ENCODE measurements around the gene KCNQ2.

Gene KCNQ2

DNA sequence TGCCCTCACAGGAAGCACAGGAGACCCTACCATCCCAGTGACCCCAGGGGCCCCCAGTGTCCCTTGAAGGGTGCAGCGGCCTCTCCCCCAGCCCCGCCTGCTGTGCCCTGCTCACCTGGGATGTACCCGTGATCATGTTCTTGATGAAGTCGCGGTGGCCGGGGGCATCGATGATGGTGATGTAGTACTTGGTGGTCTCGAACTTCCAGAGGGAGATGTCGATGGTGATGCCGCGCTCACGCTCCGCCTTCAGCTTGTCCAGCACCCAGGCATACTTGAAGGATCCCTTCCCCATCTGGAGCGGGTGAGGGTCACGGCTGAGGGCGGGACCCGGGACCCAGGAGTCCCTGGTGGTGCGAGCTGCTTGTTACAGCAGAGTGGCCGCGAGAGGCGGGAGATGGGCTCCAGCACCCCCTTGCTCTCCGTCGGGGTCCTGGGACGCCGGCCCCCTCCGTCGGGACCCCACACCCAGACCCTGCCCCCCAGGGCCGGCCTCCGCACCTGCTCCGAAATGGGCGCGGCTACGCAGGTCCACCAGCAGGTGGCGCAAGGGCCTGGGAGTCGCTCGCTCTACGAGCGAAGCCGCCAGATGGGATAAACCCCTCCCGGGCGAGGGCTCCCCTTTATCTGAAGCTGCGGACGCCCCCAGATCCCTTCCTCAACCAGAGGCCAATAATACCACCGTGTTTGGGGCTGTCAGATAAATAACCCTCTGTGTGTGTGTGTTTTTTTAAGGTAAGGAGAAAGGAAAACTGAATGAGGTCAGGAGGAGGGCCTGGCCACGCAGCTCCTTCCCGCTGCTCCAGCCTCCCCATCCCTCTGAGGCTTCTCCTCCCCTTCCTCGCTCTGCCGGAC is 23.5 kb upstream of the KCNQ2 start:
- TF ChIP-seq, protein P1, sequence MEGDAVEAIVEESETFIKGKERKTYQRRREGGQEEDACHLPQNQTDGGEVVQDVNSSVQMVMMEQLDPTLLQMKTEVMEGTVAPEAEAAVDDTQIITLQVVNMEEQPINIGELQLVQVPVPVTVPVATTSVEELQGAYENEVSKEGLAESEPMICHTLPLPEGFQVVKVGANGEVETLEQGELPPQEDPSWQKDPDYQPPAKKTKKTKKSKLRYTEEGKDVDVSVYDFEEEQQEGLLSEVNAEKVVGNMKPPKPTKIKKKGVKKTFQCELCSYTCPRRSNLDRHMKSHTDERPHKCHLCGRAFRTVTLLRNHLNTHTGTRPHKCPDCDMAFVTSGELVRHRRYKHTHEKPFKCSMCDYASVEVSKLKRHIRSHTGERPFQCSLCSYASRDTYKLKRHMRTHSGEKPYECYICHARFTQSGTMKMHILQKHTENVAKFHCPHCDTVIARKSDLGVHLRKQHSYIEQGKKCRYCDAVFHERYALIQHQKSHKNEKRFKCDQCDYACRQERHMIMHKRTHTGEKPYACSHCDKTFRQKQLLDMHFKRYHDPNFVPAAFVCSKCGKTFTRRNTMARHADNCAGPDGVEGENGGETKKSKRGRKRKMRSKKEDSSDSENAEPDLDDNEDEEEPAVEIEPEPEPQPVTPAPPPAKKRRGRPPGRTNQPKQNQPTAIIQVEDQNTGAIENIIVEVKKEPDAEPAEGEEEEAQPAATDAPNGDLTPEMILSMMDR (conservative IDR thresholded peaks at IDR 0.05), result peak; percentile 91
- no peak for TF ChIP-seq ZFX (IDR thresholded peaks at IDR 0.05)
- H3K27ac ChIP-seq, result no peak overlapping the region

DNA sequence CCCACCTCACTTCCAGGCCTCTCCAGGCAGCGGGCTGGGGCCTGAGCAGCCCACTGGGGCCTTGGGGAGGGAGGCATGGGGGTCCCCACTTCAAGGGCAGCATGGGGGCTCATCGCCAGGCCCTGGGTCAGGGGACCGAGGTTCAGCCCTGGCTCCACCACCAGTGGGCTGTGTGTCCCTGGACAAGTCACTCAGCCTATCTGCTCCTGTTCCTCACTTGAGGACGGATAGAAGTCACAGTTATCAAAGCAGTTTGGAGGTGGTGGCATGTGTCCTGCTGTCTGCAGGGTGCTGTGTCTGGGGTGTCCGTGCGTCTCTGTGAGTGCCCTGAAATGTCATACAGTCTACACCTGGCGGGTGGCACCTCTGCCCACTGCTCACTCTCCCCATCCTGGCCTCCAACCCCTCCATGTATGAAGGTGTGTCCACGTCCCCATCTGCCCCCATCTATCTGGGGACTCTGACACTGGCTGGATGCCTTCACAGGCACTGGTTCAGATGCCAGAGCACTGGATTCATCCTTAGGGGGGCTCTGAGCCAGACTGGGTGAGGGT is 22.8 kb upstream of the KCNQ2 start:
- TF ChIP-seq, protein P1 (conservative IDR thresholded peaks at IDR 0.05), result no peak
- TF ChIP-seq ZFX (IDR thresholded peaks at IDR 0.05), result no peak
- H3K27ac ChIP-seq, result no peak overlapping the region

GRCh38 chr20:63494420-63495166 is 22.1 kb upstream of the KCNQ2 start:
- no peak for TF ChIP-seq ZFX (IDR thresholded peaks at IDR 0.05)
- TF ChIP-seq, protein P1 (conservative IDR thresholded peaks at IDR 0.05), result no peak

DNA sequence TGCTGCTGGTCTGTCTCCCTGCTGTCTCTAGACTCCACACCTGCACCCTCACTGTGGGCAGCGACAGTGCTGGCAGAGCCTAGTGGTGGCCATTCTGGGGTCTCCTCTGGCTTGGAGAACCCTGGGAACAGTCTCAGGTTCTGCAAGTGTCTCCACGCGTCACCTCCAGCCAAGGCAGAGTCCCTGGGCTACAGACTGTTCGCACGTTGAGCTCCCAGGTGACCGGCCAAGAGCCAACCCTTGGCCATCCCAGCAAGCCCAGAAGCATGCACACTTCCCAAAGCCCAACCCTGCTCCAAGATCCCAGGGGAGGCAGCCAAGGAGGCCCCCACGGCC is 21.6 kb upstream of the KCNQ2 start:
- no peak for TF ChIP-seq ZFX (IDR thresholded peaks at IDR 0.05)
- TF ChIP-seq, protein P1 (conservative IDR thresholded peaks at IDR 0.05), result no peak
- no peak overlapping the region for H3K27ac ChIP-seq

More at GRCh38 chr20:63494420-63495166, 22.1 kb upstream of the KCNQ2 start:
- no peak overlapping the region for H3K27ac ChIP-seq

DNA sequence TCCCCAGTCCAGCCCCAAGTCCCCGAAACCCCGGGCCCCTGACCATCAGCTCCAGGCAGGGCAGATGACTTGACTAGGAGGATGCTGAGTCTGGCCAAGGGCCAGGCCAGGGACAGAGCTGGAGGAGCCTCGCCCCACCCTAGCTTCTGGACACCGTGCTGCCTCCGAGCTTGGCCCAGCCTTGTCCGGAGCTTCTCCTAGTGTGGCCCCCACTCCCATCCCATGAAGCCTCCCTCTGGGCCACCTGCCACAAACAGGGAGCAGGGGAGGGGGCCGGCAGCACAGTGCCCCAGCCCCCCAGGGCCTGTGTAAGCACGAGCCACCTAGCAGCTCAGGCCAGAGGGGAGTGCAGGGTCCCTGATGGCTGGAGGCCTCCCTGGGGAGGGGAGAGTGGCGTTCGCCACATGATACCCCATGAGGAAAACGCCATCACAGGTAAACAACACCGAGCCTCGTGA is 21.1 kb upstream of the KCNQ2 start:
- no peak overlapping the region for H3K27ac ChIP-seq
- TF ChIP-seq, protein P1 (conservative IDR thresholded peaks at IDR 0.05), result no peak
- TF ChIP-seq ZFX (IDR thresholded peaks at IDR 0.05), result no peak

GRCh38 chr20:63492982-63493381 is 20.5 kb upstream of the KCNQ2 start:
- TF ChIP-seq ZFX (IDR thresholded peaks at IDR 0.05), result no peak
- TF ChIP-seq, protein P1 (conservative IDR thresholded peaks at IDR 0.05), result no peak
- H3K27ac ChIP-seq, result no peak overlapping the region

- no peak overlapping the region for H3K27ac ChIP-seq
- no peak for TF ChIP-seq ZFX (IDR thresholded peaks at IDR 0.05)
- TF ChIP-seq, protein P1 (conservative IDR thresholded peaks at IDR 0.05), result no peak
Measured at GRCh38 chr20:63492518-63492917, 20.1 kb upstream of the KCNQ2 start.
